ENCODE results near the gene BCR.
A peak's percentile ranks its signal among the peaks of the same experiment; 100 is the strongest.
"Not testable (repeated sequence)": the region's sequence is repeated elsewhere in the genome, so short reads cannot be mapped to it uniquely, and the experiment has no call there.

Gene BCR

DNA sequence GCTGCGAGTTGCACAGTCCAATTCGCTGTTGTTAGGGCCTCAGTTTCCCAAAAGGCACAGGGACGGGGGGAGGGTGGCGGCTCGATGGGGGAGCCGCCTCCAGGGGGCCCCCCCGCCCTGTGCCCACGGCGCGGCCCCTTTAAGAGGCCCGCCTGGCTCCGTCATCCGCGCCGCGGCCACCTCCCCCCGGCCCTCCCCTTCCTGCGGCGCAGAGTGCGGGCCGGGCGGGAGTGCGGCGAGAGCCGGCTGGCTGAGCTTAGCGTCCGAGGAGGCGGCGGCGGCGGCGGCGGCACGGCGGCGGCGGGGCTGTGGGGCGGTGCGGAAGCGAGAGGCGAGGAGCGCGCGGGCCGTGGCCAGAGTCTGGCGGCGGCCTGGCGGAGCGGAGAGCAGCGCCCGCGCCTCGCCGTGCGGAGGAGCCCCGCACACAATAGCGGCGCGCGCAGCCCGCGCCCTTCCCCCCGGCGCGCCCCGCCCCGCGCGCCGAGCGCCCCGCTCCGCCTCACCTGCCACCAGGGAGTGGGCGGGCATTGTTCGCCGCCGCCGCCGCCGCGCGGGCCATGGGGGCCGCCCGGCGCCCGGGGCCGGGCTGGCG is at the start of gene BCR:
TSS of gene BCR (plus strand) at position 209 of the 592 bp plus-strand sequence. CDS start 452 bp downstream, outside the sequence.
- DNase-seq (ENCODE audit: low read depth in 2 of 3, low spot score in 2 of 3) = no peak

GRCh38 chr22:23130697-23131096 is 49.6 kb upstream of the BCR start:
- DNase-seq (ENCODE audit: low read depth in 2 of 3, low spot score in 2 of 3) = no peak

GRCh38 chr22:23131931-23132330 is 48.4 kb upstream of the BCR start:
- DNase-seq (ENCODE audit: low read depth in 2 of 3, low spot score in 2 of 3) = no peak

DNA sequence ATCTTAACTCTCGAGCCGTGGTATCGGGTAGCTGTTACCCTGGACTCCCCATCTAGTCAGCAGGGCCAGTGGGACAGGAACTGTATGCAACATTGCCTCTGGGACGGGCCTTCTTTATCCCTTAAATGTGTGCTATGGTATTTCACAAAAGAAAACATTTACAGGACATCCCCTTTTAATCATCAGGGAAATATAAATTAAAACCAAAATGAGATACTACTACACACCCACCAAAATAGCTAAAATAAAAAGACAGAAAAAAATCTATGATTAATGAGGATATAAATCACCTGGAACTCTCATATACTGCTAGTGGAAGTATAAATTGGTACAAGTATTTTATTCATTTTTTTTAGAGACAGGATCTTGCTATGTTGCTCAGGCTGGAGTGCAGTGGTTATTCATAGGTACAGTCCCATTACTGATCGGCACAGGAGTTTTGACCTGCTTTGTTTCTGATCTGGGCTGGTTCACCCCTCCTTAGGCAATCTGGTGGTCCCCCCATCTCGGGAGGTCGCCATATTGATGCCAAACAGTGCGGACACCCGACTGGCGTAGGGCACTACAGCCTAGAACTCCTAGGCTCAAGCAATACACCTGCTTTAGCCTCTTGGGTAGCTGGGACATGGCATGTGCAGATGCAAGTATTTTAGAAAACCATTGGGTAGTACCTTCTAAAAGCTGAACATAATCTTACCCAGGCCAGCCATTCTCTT is 47.8 kb upstream of the BCR start:
- no peak for DNase-seq (ENCODE audit: low read depth in 2 of 3, low spot score in 2 of 3)

- DNase-seq (ENCODE audit: low read depth in 2 of 3, low spot score in 2 of 3) = no peak
Observed at GRCh38 chr22:23133922-23134321, 46.4 kb upstream of the BCR start.

DNA sequence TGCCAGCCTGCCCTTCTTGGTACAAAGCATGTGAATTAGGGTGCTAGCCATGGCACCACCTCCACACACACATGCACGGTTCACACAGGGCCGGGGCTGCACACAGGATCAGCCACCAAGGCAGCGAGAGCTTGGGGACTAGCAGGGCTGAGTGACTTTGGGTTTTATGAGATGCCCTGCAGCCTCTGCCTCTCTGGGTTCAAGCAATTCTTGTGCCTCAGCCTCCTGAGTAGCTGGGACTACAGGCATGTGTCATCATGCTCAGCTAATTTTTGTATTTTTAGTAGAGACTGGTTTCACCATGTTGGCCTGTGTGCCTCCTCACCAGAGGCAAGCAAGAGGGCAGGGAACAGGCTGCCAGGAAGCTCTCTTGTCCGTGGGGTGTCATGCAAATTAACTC is 43.3 kb upstream of the BCR start:
- DNase-seq (ENCODE audit: low read depth in 2 of 3, low spot score in 2 of 3) = not testable (repeated sequence)

DNA sequence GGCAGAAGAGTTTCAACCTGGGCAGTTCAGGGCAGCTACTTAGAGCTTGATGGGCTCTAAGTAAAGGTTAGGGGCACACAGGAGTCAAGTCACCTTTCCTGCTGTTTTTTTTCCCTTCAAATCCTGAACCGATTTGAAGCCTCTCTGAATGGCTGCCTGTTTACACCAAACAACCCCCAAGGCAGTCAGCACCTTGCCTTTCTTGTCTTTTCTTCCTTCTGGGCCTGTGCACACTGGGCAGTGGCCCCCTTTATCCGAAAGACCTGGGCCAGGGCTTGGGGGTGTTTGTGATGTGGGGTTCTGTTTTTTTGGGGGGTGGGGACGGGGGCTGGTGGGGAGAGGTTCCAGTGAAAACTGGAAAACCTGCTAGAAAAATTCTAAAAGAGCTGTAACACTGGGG is 42.8 kb upstream of the BCR start:
- no peak for DNase-seq (ENCODE audit: low read depth in 2 of 3, low spot score in 2 of 3)

GRCh38 chr22:23137905-23138561 is 42.3 kb upstream of the BCR start:
- peak in 1 of 3 experiments; percentile 14 for DNase-seq (ENCODE audit: low read depth in 2 of 3, low spot score in 2 of 3)

DNA sequence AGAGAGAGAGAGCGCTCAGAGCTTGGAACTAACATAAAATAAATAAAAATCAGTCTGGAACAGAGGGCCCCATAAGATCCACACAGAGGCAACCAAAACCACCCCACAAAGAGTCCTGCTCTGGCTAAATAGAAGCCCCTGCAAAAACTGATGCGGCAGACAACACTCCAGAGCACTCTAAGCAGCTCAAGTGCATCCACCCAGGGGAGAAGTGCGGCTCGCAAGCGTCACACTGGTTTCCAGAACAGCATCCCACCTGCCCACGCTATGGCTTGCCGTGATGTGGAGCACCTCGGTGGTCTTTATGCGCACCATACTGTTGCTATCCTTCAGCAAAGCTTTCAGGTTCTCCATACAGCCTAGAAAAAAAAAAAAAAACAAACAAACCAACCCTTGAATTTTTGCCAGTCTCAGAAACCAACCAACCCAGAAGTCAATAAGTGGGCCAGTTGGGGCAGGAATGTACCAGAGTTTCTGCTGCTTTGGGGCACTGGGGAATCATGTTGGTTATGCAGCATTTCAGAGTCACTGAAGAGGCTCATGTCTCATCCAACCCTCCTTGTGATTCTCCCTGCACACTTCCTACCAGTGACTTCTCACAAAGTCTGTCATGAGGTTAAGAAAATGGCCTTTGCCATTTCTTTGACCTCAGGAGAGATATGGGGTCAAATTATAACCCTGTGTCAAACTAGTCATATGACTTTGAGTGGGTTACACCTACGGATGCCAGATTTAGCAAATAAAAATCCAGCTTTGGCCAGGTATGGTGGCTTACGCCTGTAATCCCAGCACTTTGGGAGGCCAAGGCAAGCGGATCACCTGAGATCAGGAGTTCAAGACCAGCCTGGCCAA is 41.5 kb upstream of the BCR start:
- DNase-seq (ENCODE audit: low read depth in 2 of 3, low spot score in 2 of 3) = no peak

DNA sequence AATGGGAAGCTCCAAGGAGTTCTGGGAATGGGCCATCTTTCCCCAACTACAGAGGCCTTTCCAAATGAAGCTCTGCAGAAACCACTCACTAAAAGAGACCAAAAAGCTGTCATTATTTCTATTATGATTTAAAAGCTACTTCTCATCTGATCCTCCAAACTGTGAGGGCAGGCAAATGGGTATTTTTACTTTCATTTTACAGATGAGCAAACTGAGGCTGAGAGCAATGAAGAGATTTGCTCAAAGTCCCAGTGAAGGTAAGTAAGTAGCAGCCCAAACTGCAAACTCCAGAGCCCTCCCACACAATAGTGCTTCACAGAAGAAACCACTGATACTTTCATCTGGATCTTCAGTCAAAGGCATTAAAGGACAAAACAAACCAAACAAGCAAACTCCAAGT is 39.9 kb upstream of the BCR start:
- no peak for DNase-seq (ENCODE audit: low read depth in 2 of 3, low spot score in 2 of 3)

- DNase-seq (ENCODE audit: low read depth in 2 of 3, low spot score in 2 of 3) = no peak
Observed at GRCh38 chr22:23142546-23143105, 37.7 kb upstream of the BCR start.

GRCh38 chr22:23143119-23143518 is 37.2 kb upstream of the BCR start:
- DNase-seq (ENCODE audit: low read depth in 2 of 3, low spot score in 2 of 3) = no peak

DNA sequence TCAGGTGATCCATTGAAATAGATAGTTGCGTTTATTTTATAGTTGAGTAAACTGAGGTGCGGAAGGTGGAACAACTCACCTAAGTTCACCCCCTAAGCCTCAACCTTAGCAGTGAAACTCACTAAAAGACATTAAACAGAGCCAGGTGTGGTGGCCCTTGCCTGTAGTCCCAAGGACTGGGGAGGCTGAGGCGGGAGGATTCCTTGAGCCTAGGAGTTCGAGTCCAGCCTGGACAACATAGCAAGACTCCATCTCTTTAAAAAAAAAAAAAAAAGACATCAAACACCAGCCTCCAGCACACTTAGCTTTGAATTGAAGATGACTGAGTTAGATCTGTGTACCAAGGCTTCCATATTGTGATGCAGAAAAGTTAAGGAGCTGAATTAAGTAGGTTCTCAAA is 35.9 kb upstream of the BCR start:
- no peak for DNase-seq (ENCODE audit: low read depth in 2 of 3, low spot score in 2 of 3)

DNA sequence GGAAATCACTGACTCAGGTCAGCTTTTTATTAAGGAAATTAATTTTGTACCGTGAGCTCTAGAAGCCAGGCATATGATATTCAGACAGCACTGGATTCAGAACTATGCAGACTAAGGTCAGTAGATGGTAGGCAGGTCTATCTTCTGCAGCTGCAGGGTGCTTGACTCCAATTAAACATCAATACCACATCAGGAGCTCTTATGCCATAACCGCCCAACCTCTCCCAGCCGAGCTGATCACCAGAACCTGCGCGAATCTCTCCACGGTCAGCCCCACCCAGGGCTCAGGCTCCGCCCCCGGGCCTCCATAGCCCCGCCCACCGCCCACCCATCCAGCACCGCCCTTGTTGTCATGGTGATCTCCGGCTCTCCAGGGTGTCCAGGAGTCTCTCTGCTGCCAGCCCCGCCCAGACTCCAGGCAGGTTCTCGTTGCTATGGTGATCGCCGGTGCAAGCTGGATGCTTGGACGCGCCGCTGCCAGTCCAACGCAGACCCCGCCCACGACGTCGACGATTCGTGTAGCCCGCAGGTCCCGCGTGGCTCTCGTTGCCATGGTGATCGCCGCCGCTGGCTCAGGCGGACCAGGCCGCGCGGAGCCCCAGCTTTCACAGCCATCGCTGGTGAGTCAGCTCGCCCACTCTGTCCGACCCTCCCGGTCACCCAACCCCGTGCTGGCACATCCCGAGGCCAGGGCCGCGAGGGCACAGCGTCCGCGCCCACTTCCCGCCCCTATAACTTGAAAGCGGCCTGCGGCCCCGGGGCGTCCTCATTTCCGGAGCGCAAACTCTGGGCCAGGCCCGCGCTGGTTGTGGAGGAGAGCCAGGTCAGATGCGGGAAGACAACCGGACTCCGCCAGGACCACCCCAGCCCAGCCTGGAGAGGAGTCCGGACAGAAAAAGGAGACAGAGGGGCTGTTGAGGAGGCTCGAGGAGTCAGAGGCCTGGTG is 35.1 kb upstream of the BCR start, which contains the start of gene RAB36:
TSS of gene RAB36 (plus strand) at position 546 of the 946 bp plus-strand sequence. CDS start 1,140 bp downstream, outside the sequence.
- peak; percentile 57 to 68 (median 65) for DNase-seq (ENCODE audit: low read depth in 2 of 3, low spot score in 2 of 3)

GRCh38 chr22:23145878-23146470 is 34.3 kb upstream of the BCR start:
- no peak for DNase-seq (ENCODE audit: low read depth in 2 of 3, low spot score in 2 of 3)

- no peak for DNase-seq (ENCODE audit: low read depth in 2 of 3, low spot score in 2 of 3)
Observed at GRCh38 chr22:23146478-23147205, 33.7 kb upstream of the BCR start.

GRCh38 chr22:23147617-23148387 is 32.5 kb upstream of the BCR start:
- no peak for DNase-seq (ENCODE audit: low read depth in 2 of 3, low spot score in 2 of 3)

- no peak for DNase-seq (ENCODE audit: low read depth in 2 of 3, low spot score in 2 of 3)
Observed at GRCh38 chr22:23149743-23150238, 30.5 kb upstream of the BCR start.
